ENCODE measurements around the gene SGCD. TPM values are rescaled to one million over a fixed set of nuclear protein-coding genes. Genes with fewer than 3 reads are reported as not detected.

Gene SGCD
- total RNA-seq, 2 experiments from 2014 or later = not detected

DNA sequence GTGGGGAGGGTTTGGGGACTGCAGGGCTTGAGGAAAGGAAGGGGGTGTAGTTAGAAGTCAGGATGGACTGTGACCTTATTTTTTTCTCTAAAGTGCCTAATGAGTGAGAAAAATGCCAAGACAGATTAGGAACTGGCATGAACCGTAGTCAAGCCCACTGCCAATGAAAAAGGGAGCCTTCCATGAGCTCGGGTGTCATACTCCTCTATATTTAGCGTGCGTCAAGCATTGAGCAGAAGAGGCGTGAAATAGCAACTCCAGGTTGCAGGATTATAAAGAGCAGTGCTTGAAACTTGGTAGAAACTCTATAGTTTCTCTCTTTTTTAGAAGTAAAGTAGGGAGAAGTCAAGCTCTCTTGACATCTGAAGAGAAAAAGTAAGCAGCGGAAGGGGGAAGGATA is 1.8 kb downstream of the SGCD start:
- H3K9me3 ChIP-seq (ENCODE audit: low read length) = no peaks in the 10 kb centered on the region
- ChIA-PET CTCF (ENCODE audit: unreplicated experiment) (no interaction called here), POLR2A (no interaction called here)
- H3K4me2 ChIP-seq (ENCODE audit: low read length) = no peak overlapping the region
- no peaks in the 10 kb centered on the region for H3K9me2 ChIP-seq (ENCODE audit: insufficient read depth, low read length)
- no peak overlapping the region for H3K4me3 ChIP-seq (ENCODE audit: low read depth, low read length, poor library complexity, severe bottlenecking)
- H3K4me1 ChIP-seq (ENCODE audit: insufficient read depth, low read length, poor library complexity, severe bottlenecking) = no peaks in the 10 kb centered on the region
- DNase-seq (ENCODE audit: low spot score) = no peak
- BruUV-seq (replicated peaks) = no TSS peak
- intact Hi-C loops (cut with micrococcal nuclease; ENCODE audit: unreplicated experiment) = no loop called here
- H4K20me1 ChIP-seq (ENCODE audit: insufficient read depth, low read length) = no peaks in the 10 kb centered on the region
- H3K79me2 ChIP-seq (ENCODE audit: insufficient read depth, low read depth, low read length) = no peaks in the 10 kb centered on the region
- no peak overlapping the region for H2AFZ ChIP-seq (ENCODE audit: low read length)
- TF ChIP-seq, protein P1, sequence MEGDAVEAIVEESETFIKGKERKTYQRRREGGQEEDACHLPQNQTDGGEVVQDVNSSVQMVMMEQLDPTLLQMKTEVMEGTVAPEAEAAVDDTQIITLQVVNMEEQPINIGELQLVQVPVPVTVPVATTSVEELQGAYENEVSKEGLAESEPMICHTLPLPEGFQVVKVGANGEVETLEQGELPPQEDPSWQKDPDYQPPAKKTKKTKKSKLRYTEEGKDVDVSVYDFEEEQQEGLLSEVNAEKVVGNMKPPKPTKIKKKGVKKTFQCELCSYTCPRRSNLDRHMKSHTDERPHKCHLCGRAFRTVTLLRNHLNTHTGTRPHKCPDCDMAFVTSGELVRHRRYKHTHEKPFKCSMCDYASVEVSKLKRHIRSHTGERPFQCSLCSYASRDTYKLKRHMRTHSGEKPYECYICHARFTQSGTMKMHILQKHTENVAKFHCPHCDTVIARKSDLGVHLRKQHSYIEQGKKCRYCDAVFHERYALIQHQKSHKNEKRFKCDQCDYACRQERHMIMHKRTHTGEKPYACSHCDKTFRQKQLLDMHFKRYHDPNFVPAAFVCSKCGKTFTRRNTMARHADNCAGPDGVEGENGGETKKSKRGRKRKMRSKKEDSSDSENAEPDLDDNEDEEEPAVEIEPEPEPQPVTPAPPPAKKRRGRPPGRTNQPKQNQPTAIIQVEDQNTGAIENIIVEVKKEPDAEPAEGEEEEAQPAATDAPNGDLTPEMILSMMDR (conservative IDR thresholded peaks at IDR 0.05; ENCODE audit: low read length) = no peak
- TF ChIP-seq EZH2phosphoT487 (IDR thresholded peaks at IDR 0.05; ENCODE audit: borderline replicate concordance, low read depth, low read length) = no peak
- no peaks in the 10 kb centered on the region for H3K36me3 ChIP-seq (ENCODE audit: insufficient read depth, low read length)
- no peak overlapping the region for H3K27ac ChIP-seq (ENCODE audit: low read depth, low read length, poor library complexity, severe bottlenecking)

DNA sequence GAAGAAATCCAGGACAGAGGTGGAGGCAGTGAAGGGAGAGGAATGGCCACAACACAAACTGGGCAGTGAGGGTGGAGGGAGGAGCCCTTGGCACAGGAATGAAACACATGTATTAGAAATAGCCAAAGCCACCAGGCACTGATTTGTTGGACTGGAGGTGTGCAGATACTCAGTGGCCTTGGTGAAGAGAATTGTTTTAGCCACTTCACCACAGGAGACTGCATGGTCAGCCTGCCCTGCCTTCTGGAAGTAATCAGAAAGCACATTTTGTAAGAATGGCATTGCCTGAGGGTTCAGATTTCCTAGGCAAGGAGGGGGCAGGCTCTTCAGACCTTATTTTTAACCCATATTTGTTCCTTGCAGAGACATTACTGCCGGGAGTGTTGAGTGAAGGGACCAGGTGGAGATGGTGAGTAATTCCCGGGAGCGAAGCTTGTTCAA is 2.2 kb downstream of the SGCD start:
- no peaks in the 10 kb centered on the region for H3K9me2 ChIP-seq (ENCODE audit: insufficient read depth, low read length)
- H3K36me3 ChIP-seq (ENCODE audit: insufficient read depth, low read length) = no peaks in the 10 kb centered on the region
- ChIA-PET CTCF (ENCODE audit: unreplicated experiment) (no interaction called here), POLR2A (no interaction called here)
- H3K4me2 ChIP-seq (ENCODE audit: low read length) = no peak overlapping the region
- no peaks in the 10 kb centered on the region for H3K4me1 ChIP-seq (ENCODE audit: insufficient read depth, low read length, poor library complexity, severe bottlenecking)
- TF ChIP-seq, protein P1 (conservative IDR thresholded peaks at IDR 0.05; ENCODE audit: low read length) = no peak
- TF ChIP-seq EZH2phosphoT487 (IDR thresholded peaks at IDR 0.05; ENCODE audit: borderline replicate concordance, low read depth, low read length) = no peak
- H3K9me3 ChIP-seq (ENCODE audit: low read length) = no peaks in the 10 kb centered on the region
- H2AFZ ChIP-seq (ENCODE audit: low read length) = no peak overlapping the region
- no peaks in the 10 kb centered on the region for H3K79me2 ChIP-seq (ENCODE audit: insufficient read depth, low read depth, low read length)
- no TSS peak for BruUV-seq (replicated peaks)
- no peak overlapping the region for H3K4me3 ChIP-seq (ENCODE audit: low read depth, low read length, poor library complexity, severe bottlenecking)
- no peak for DNase-seq (ENCODE audit: low spot score)
- H3K27ac ChIP-seq (ENCODE audit: low read depth, low read length, poor library complexity, severe bottlenecking) = no peak overlapping the region
- intact Hi-C loops (cut with micrococcal nuclease; ENCODE audit: unreplicated experiment) = no loop called here
- no peaks in the 10 kb centered on the region for H4K20me1 ChIP-seq (ENCODE audit: insufficient read depth, low read length)

DNA sequence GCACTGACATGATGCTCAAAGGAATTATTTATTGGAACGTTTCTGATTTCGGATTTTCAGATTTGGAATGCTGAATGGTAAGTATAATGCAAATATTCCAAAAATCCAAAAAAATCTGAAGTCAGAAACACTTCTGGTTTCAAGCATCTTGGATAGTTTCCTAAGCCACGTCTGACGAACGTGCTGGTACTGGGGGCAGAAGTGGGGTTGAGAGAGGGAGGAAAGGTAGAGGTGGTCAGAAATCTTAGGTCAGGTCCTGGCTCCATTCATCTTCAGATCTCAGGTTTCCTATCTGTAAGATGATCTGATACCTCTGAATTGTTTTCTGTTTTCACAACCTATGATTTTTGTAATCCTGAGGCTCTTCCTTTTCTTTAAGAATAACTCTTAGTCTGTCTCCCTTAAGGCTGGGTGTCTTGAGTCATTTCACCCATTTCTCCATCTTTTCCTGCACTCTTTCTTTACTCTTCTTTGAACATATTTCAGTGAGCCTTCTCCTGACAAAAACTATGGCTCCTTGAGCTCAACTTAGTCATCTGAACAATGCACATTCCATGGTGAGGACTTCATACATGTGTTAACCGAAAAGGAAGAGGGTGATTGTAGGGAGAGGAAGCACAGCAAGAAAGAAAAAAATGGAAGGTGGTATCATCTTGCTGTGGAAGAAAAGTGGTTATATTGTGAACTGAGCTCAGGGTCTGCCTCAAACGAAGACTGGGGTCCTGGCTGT is 3.3 kb downstream of the SGCD start:
- no peak overlapping the region for H3K4me3 ChIP-seq (ENCODE audit: low read depth, low read length, poor library complexity, severe bottlenecking)
- POLR2A ChIA-PET = no interaction called here
- no peak for DNase-seq (ENCODE audit: low spot score)
- H3K4me2 ChIP-seq (ENCODE audit: low read length) = no peak overlapping the region
- intact Hi-C loops (cut with micrococcal nuclease; ENCODE audit: unreplicated experiment) = no loop called here
- H3K9me2 ChIP-seq (ENCODE audit: insufficient read depth, low read length) = no peaks in the 10 kb centered on the region
- H3K36me3 ChIP-seq (ENCODE audit: insufficient read depth, low read length) = no peaks in the 10 kb centered on the region
- no peaks in the 10 kb centered on the region for H3K79me2 ChIP-seq (ENCODE audit: insufficient read depth, low read depth, low read length)
- no peaks in the 10 kb centered on the region for H4K20me1 ChIP-seq (ENCODE audit: insufficient read depth, low read length)
- no TSS peak for BruUV-seq (replicated peaks)
- CTCF ChIA-PET (ENCODE audit: unreplicated experiment) = no interaction called here
- H3K9me3 ChIP-seq (ENCODE audit: low read length) = no peaks in the 10 kb centered on the region
- no peaks in the 10 kb centered on the region for H3K4me1 ChIP-seq (ENCODE audit: insufficient read depth, low read length, poor library complexity, severe bottlenecking)
- H2AFZ ChIP-seq (ENCODE audit: low read length) = no peak overlapping the region
- no peak overlapping the region for H3K27ac ChIP-seq (ENCODE audit: low read depth, low read length, poor library complexity, severe bottlenecking)
- TF ChIP-seq, protein P1 (conservative IDR thresholded peaks at IDR 0.05; ENCODE audit: low read length) = no peak
- TF ChIP-seq EZH2phosphoT487 (IDR thresholded peaks at IDR 0.05; ENCODE audit: borderline replicate concordance, low read depth, low read length) = no peak

Measured in OCI-LY7 (cell line).